ENCODE results near the gene UGT1A4. TPM values are rescaled to one million over a fixed set of nuclear protein-coding genes. Genes with fewer than 3 reads are reported as not detected.
A peak's percentile ranks its signal among the peaks of the same experiment; 100 is the strongest.

Gene UGT1A4
- polyA plus RNA-seq, 3 donors: not detected

DNA sequence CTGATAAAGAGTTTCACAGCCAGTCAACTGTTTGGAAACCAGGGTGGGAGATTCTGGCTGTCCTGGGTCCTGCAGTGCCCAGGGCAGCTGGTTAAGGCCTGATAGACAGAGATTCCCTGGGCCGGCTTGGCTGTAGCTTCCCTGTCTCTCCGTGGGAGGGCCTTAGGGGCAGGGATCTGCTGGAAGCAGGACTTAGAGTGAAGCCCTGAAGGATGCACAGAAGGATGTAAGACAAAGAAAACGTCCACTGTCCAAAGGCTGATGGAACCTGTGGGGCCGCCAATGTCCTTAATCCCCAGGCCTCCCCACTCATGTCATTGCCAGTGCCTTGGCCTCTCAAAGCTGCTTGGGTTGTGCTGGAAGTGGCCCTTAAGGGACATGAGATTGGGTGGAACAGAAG lies 92.6 kb downstream of the UGT1A4 start:
- TF ChIP-seq, protein P1, sequence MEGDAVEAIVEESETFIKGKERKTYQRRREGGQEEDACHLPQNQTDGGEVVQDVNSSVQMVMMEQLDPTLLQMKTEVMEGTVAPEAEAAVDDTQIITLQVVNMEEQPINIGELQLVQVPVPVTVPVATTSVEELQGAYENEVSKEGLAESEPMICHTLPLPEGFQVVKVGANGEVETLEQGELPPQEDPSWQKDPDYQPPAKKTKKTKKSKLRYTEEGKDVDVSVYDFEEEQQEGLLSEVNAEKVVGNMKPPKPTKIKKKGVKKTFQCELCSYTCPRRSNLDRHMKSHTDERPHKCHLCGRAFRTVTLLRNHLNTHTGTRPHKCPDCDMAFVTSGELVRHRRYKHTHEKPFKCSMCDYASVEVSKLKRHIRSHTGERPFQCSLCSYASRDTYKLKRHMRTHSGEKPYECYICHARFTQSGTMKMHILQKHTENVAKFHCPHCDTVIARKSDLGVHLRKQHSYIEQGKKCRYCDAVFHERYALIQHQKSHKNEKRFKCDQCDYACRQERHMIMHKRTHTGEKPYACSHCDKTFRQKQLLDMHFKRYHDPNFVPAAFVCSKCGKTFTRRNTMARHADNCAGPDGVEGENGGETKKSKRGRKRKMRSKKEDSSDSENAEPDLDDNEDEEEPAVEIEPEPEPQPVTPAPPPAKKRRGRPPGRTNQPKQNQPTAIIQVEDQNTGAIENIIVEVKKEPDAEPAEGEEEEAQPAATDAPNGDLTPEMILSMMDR (IDR thresholded peaks at IDR 0.05): no peak
- Mint-ChIP-seq H3K36me3 (no peaks in the 10 kb centered on the region), H3K27ac (no peak overlapping the region), H3K27me3 (ENCODE audit: low read depth in 3 of 3) (peaks cover 2 to 7% (median 5%) of the 10 kb centered on the region in 3 donors), H3K4me3 (no peak overlapping the region), H3K4me1 (no peaks in the 10 kb centered on the region), H3K9me3 (peaks cover 0 to 6% (median 2%) of the 10 kb centered on the region in 7 donors)
- Histone ChIP-seq H3K9me3 (replicated peaks in 1 of 2; ENCODE audit: control insufficient read depth in 1 of 2, insufficient read depth in 1 of 2, low read length in 2 of 2) (no peaks in the 10 kb centered on the region), H3K27ac (ENCODE audit: low read depth in 1 of 2, low read length in 2 of 2) (no peak overlapping the region), H3K27me3 (ENCODE audit: control insufficient read depth in 2 of 2, insufficient read depth in 2 of 2, low read length in 2 of 2) (no peaks in the 10 kb centered on the region), H3K9ac (ENCODE audit: insufficient read depth, low read length, poor library complexity, severe bottlenecking) (no peak overlapping the region), H3K4me1 (ENCODE audit: control insufficient read depth in 1 of 2, insufficient read depth in 2 of 2, low read length in 2 of 2) (no peaks in the 10 kb centered on the region), H3K36me3 (replicated peaks in 1 of 2; ENCODE audit: control insufficient read depth in 1 of 2, insufficient read depth in 2 of 2, low read length in 2 of 2) (no peaks in the 10 kb centered on the region), H4K20me1 (ENCODE audit: insufficient read depth, low read length) (no peaks in the 10 kb centered on the region), H3K4me2 (replicated peaks; ENCODE audit: extremely low read depth, low read length, poor library complexity, severe bottlenecking) (no peak overlapping the region), H3K4me3 (replicated peaks in 1 of 3; ENCODE audit: low read depth in 2 of 3, low read length in 3 of 3) (no peak overlapping the region), H3K79me2 (ENCODE audit: insufficient read depth, low read length) (no peaks in the 10 kb centered on the region), H2AFZ (ENCODE audit: insufficient read depth, low read depth, low read length, poor library complexity, severe bottlenecking) (no peak overlapping the region)
- intact Hi-C loops (cut with micrococcal nuclease): no loop called here
- no peak for DNase-seq
- 92% methylated on average over 2 of the region's 4 CpGs for WGBS (ENCODE audit: insufficient coverage)

DNA sequence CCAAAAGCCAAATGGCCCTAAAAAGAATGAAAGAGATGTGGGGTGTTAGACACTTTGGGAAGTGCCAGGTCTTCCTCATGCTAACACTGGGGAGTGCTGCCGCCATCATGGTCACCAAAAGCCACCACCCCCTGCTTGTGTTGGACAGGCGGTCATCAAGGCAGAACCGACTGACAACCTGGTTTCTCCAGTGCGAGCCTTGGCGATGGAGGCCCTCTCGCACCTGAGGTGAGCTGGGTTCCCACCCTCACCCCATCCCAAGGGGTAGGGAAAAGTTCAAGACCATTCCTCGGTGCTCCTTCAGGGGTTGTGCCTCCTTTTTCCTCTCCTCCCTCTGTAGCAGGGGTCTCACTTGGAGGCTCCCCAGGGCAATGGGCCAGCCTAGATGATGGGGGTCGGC lies 93.2 kb downstream of the UGT1A4 start:
- Histone ChIP-seq H3K4me3 (replicated peaks in 1 of 3; ENCODE audit: low read depth in 2 of 3, low read length in 3 of 3) (no peak overlapping the region), H3K36me3 (replicated peaks in 1 of 2; ENCODE audit: control insufficient read depth in 1 of 2, insufficient read depth in 2 of 2, low read length in 2 of 2) (no peaks in the 10 kb centered on the region), H3K9me3 (replicated peaks in 1 of 2; ENCODE audit: control insufficient read depth in 1 of 2, insufficient read depth in 1 of 2, low read length in 2 of 2) (no peaks in the 10 kb centered on the region), H3K9ac (ENCODE audit: insufficient read depth, low read length, poor library complexity, severe bottlenecking) (no peak overlapping the region), H3K4me2 (replicated peaks; ENCODE audit: extremely low read depth, low read length, poor library complexity, severe bottlenecking) (no peak overlapping the region), H3K79me2 (ENCODE audit: insufficient read depth, low read length) (no peaks in the 10 kb centered on the region), H3K27me3 (ENCODE audit: control insufficient read depth in 2 of 2, insufficient read depth in 2 of 2, low read length in 2 of 2) (no peaks in the 10 kb centered on the region), H2AFZ (ENCODE audit: insufficient read depth, low read depth, low read length, poor library complexity, severe bottlenecking) (no peak overlapping the region), H3K27ac (ENCODE audit: low read depth in 1 of 2, low read length in 2 of 2) (no peak overlapping the region), H4K20me1 (ENCODE audit: insufficient read depth, low read length) (no peaks in the 10 kb centered on the region), H3K4me1 (ENCODE audit: control insufficient read depth in 1 of 2, insufficient read depth in 2 of 2, low read length in 2 of 2) (no peaks in the 10 kb centered on the region)
- Mint-ChIP-seq H3K27me3 (ENCODE audit: low read depth in 3 of 3) (peaks cover 2 to 8% (median 7%) of the 10 kb centered on the region in 3 donors), H3K4me1 (no peaks in the 10 kb centered on the region), H3K36me3 (no peaks in the 10 kb centered on the region), H3K9me3 (peaks cover 0 to 6% (median 2%) of the 10 kb centered on the region in 7 donors), H3K27ac (peak overlapping the region in 1 of 7 donors; percentile 61), H3K4me3 (no peak overlapping the region)
- DNase-seq: no peak
- TF ChIP-seq, protein P1 (IDR thresholded peaks at IDR 0.05): no peak
- 100% methylated on average over 1 of the region's 8 CpGs for WGBS (ENCODE audit: insufficient coverage)
- intact Hi-C loops (cut with micrococcal nuclease): no loop called here

Data from CD14-positive monocyte (primary cell).